Measurements from ENCODE around the gene TAAR6. TPM values are rescaled to one million over a fixed set of nuclear protein-coding genes. Genes with fewer than 3 reads are reported as not detected.

The TAAR6 gene
- total and polyA plus RNA-seq, 2 of the 4 experiments (the other 2 are of a cell fraction), result not detected

DNA sequence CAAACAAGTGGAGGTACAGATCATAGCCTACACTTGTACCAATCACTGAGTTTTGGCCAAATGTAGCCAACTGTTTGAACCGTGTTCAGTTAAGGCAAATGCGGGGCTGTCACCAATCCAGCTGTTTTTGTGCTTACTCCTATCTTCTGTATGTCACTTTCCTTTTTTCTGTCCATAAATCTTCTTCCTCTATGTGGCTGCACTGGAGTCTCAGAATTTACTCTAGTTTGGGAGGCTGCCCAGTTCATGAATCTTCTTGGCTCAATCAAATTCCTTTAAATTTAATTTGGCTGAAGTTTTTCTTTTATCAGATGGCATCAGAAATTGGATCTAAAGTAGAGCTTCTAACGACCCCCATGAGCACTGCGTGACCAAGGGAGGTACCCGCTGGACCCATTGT, 45.5 kb upstream of the TAAR6 start:
- WGBS, 2 experiments (ENCODE audit: extremely low coverage in 2 of 2, insufficient read length in 1 of 2), result 60% methylated on average over 1 of the region's 5 CpGs; no CpG with 5 or more reads in 1 of the 2 experiments
- no peak overlapping the region for H3K4me3 ChIP-seq (ENCODE audit: insufficient read depth, low read depth, low read length)
- no peak overlapping the region for H2BK20ac ChIP-seq (ENCODE audit: low read depth, low read length)
- H3K4me1 ChIP-seq (ENCODE audit: control insufficient read depth, insufficient read depth, low read length), result no peaks in the 10 kb centered on the region
- TF ChIP-seq RAD21 (IDR thresholded peaks at IDR 0.05; ENCODE audit: low read length) (no peak), CHD1 (IDR thresholded peaks at IDR 0.05; ENCODE audit: low read depth, low read length) (no peak), NFE2L2 (IDR thresholded peaks at IDR 0.05; ENCODE audit: low read depth, low read length) (no peak), BHLHE40 (IDR thresholded peaks at IDR 0.05; ENCODE audit: low read depth, low read length) (no peak), RCOR1 (IDR thresholded peaks at IDR 0.05; ENCODE audit: insufficient replicate concordance, low read length) (no peak), MAFK (IDR thresholded peaks at IDR 0.05; ENCODE audit: low read depth, low read length) (no peak), POLR2A (IDR thresholded peaks at IDR 0.05; ENCODE audit: low read depth, low read length) (no peak), RFX5 (IDR thresholded peaks at IDR 0.05; ENCODE audit: low read depth, low read length) (no peak), MAZ (IDR thresholded peaks at IDR 0.05; ENCODE audit: borderline replicate concordance, low read depth, low read length) (no peak), MXI1 (IDR thresholded peaks at IDR 0.05; ENCODE audit: borderline replicate concordance, low read depth, low read length) (no peak), FOS (IDR thresholded peaks at IDR 0.05; ENCODE audit: low read depth, low read length) (no peak), SMC3 (IDR thresholded peaks at IDR 0.05; ENCODE audit: low read depth, low read length) (no peak), CEBPB (IDR thresholded peaks at IDR 0.05; ENCODE audit: low read depth, low read length) (no peak)
- TF ChIP-seq, protein P1, sequence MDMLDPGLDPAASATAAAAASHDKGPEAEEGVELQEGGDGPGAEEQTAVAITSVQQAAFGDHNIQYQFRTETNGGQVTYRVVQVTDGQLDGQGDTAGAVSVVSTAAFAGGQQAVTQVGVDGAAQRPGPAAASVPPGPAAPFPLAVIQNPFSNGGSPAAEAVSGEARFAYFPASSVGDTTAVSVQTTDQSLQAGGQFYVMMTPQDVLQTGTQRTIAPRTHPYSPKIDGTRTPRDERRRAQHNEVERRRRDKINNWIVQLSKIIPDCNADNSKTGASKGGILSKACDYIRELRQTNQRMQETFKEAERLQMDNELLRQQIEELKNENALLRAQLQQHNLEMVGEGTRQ (IDR thresholded peaks at IDR 0.05; ENCODE audit: low read depth, low read length), result no peak
- TF ChIP-seq, protein P2, sequence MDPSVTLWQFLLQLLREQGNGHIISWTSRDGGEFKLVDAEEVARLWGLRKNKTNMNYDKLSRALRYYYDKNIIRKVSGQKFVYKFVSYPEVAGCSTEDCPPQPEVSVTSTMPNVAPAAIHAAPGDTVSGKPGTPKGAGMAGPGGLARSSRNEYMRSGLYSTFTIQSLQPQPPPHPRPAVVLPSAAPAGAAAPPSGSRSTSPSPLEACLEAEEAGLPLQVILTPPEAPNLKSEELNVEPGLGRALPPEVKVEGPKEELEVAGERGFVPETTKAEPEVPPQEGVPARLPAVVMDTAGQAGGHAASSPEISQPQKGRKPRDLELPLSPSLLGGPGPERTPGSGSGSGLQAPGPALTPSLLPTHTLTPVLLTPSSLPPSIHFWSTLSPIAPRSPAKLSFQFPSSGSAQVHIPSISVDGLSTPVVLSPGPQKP (IDR thresholded peaks at IDR 0.05; ENCODE audit: borderline replicate concordance, low read depth, low read length), result no peak
- TF ChIP-seq, protein P3, sequence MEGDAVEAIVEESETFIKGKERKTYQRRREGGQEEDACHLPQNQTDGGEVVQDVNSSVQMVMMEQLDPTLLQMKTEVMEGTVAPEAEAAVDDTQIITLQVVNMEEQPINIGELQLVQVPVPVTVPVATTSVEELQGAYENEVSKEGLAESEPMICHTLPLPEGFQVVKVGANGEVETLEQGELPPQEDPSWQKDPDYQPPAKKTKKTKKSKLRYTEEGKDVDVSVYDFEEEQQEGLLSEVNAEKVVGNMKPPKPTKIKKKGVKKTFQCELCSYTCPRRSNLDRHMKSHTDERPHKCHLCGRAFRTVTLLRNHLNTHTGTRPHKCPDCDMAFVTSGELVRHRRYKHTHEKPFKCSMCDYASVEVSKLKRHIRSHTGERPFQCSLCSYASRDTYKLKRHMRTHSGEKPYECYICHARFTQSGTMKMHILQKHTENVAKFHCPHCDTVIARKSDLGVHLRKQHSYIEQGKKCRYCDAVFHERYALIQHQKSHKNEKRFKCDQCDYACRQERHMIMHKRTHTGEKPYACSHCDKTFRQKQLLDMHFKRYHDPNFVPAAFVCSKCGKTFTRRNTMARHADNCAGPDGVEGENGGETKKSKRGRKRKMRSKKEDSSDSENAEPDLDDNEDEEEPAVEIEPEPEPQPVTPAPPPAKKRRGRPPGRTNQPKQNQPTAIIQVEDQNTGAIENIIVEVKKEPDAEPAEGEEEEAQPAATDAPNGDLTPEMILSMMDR (conservative IDR thresholded peaks at IDR 0.05; ENCODE audit: low read depth, low read length), result no peak
- H2BK5ac ChIP-seq (ENCODE audit: low read depth, low read length, poor library complexity, severe bottlenecking), result no peak overlapping the region
- H4K20me1 ChIP-seq (ENCODE audit: insufficient read depth, low read length), result no peaks in the 10 kb centered on the region
- H2AK5ac ChIP-seq (ENCODE audit: low read depth, low read length), result no peak overlapping the region
- no peak overlapping the region for H2BK120ac ChIP-seq (ENCODE audit: low read depth, low read length)
- H3K4ac ChIP-seq (ENCODE audit: low read depth, low read length), result no peak overlapping the region
- H4K8ac ChIP-seq (ENCODE audit: low read depth in 2 of 2, low read length in 2 of 2), result no peak overlapping the region
- no peak overlapping the region for H2AK9ac ChIP-seq (replicated peaks; ENCODE audit: low read depth, low read length, poor library complexity)
- no peak overlapping the region for H3K4me2 ChIP-seq (ENCODE audit: low read depth, low read length)
- no peak overlapping the region for H3K27ac ChIP-seq (ENCODE audit: insufficient read depth, low read length)
- BruUV-seq (replicated peaks), result no TSS peak
- POLR2A ChIA-PET (ENCODE audit: unreplicated experiment), result no interaction called here
- ATAC-seq (ENCODE audit: low read depth) (no peak), DNase-seq (no peak)
- H2AFZ ChIP-seq (replicated peaks; ENCODE audit: low read length, poor library complexity), result no peak overlapping the region
- H3K23ac ChIP-seq (ENCODE audit: low read depth, low read length), result no peak overlapping the region
- no peaks in the 10 kb centered on the region for H3K79me1 ChIP-seq (ENCODE audit: low read depth in 1 of 2, low read length in 2 of 2)
- CTCF ChIA-PET, result no interaction called here
- no peaks in the 10 kb centered on the region for H3K9me1 ChIP-seq (ENCODE audit: insufficient read depth, low read length)
- dilution Hi-C loops (cut with HindIII; ENCODE audit: low sequenced_read_pairs, unreplicated experiment) (no loop called here), in situ Hi-C loops (cut with MboI; ENCODE audit: low sequenced_read_pairs) (no loop called here), intact Hi-C loops (cut with micrococcal nuclease) (no loop called here)
- H4K91ac ChIP-seq (ENCODE audit: insufficient read depth, low read depth, low read length), result no peak overlapping the region
- H3K27me3 ChIP-seq (ENCODE audit: control insufficient read depth, insufficient read depth, low read length), result peaks cover 27% of the 10 kb centered on the region
- H3K18ac ChIP-seq (ENCODE audit: low read depth, low read length), result no peak overlapping the region
- H3K36me3 ChIP-seq (ENCODE audit: control insufficient read depth, insufficient read depth, low read length), result no peaks in the 10 kb centered on the region
- H3K9me3 ChIP-seq (ENCODE audit: control insufficient read depth, insufficient read depth, low read length), result peaks cover 6% of the 10 kb centered on the region; the same call in 1 of the 2 replicates
- no peak overlapping the region for H4K5ac ChIP-seq (ENCODE audit: low read depth, low read length)
- H3K9ac ChIP-seq (ENCODE audit: low read depth, low read length), result no peak overlapping the region
- no peak overlapping the region for H3K14ac ChIP-seq (replicated peaks; ENCODE audit: low read depth, low read length)
- H3K56ac ChIP-seq (ENCODE audit: extremely low read depth, insufficient read depth, low read length), result no peak overlapping the region
- no peak overlapping the region for H2BK15ac ChIP-seq (ENCODE audit: low read depth, low read length)
